ENCODE measurements around the gene METRNL. TPM values are rescaled to one million over a fixed set of nuclear protein-coding genes. Genes with fewer than 3 reads are reported as not detected.

The METRNL gene
- total RNA-seq, 1 donor from 2014 or later = 70.3 TPM

DNA sequence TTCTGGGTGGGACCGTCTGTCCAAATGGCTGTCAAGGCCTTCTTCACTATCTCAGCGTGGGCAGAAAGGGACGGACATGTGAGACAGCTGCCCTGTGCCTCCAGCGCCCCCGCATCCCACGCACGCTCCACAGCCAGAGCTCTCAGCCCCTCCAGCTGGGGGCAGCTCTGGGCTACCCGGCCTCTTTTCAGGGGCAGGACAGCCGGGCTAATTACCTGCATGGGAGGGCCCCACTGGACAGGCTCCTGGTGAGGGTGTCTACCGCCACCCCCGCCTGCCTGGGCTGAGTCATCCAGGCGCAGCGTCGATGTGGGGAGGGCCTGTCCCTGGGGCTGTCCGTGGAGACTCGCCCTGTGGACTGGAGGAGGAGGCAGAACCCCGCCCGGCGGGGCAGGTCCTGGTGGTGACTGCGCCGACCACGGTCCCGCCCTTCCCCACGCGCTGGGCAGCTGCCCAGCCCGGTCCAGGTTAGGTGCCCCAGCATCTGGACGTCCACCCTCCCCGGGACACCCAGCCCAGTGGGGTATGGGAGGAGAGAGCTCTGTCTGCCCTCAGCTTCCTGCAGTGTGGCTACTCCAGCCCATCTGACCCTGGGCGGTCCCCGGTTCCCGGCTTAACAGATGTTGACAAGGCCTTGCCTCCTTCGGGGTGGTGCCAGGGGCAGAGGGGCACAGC is 5.9 kb upstream of the METRNL start:
- intact Hi-C loops (cut with DNase I) = no loop called here
- ATAC-seq (ENCODE audit: poor library complexity) (peak; percentile 35), DNase-seq (peak; percentile 73)

DNA sequence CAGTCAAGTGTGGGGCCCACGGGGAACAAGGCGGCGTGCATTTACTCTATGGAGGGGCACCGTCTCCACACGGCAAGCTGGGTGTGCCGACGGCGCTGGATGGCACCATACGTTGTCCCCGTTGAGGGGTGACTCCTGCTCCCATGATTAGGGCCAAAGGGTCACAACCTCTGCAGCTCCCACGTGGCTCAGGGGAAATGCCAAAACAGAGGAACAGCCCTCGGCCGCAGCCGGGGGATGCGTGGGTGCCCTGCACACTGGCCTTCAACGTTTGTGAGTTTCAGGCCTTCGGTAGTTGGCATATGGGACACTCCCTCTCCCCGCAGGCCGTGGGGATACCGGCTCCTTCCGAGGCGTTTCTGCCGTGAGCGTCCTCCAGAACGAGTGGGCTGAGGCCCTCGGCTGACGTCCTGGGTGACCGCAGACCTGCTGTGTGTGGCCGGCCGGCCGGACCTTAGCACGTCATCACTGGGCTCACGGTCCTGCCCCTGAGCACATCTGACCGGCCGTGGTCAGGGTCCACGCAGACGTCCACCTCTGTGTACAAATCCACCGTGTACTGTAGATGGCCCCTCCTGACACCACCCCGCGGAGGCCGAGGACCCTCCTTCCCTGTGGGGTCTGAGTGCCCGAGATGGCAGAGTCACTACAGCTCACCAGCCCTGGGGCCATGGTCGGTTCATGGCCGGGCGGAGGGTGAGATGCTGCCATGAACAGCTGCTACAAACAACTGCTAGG is 4.8 kb upstream of the METRNL start:
- intact Hi-C loops (cut with DNase I) = no loop called here
- DNase-seq (no peak), ATAC-seq (ENCODE audit: poor library complexity) (no peak)

DNA sequence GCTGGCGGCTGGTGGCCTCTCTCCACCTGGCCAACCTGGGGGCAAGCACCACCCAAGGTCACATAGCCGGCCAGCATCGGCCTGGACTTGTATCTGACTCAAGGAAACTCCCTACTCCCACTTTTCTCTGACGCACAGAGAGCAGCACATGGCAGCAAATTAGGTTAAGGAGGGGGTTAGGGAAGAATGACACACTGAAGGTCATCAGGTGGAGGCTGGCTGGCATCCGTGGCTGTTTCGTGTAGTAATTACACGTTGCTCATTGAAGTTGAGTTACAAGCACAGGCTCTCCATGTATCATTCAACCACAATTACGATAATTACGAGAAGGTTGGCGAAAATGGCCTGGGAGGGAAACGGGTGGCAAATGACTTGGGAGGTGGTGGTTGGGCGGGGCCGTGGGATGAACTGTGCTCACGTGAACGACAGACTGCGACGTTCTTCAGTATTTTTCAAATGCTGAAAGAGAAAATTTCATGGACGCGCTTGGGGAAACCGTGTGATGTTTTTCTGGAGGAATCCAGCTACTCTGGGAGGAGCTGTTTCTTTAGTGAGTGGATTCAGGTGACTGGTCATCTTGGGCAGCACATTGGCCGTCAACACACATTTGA is 4.0 kb upstream of the METRNL start:
- ATAC-seq (ENCODE audit: poor library complexity) = no peak

DNA sequence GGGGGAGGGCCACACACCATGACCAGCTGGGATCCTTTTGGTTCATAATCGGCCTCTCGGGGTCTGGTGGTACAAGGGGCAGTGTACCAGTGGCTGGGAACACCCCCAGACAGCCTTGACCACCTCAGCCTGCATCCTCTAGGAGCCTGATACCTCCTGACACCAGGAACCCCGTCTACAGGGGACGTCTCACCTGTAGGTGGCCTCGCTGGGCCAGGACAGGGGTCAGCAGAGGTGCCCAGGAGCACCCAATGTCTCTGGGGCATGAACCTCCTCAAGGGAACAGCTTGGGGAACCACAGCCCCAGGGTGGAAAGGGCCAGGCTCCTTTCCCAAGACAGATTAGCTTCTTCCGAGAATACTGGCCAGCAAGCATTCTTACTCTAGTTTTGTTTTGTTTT is 2.5 kb upstream of the METRNL start:
- no peak for ATAC-seq (ENCODE audit: poor library complexity)
- no peak for DNase-seq
- intact Hi-C loops (cut with DNase I) = no loop called here

More for the DNA sequence above, 4.0 kb upstream of the METRNL start:
- DNase-seq = no peak
- intact Hi-C loops (cut with DNase I) = no loop called here

DNA sequence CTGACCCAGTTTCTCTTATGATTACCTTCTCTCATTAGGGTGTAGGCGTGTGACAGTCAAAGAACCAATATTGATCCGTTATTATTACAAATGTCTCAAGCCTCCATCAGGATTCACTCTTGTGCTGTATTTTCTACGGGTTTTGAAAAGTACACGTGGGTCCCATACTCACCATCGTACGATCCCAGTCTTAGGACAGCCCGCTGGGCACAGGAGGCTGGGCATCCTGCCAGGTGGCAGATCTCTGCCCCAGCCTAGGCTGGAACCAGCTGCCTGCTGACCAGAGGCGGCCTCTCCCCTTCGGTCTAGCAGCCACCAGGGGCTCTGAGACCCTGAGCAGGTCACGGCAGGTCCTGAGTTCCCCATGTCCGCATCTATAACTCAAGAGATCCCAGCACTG is 2.0 kb upstream of the METRNL start:
- intact Hi-C loops (cut with DNase I) = no loop called here
- ATAC-seq (ENCODE audit: poor library complexity) = no peak
- DNase-seq = no peak

DNA sequence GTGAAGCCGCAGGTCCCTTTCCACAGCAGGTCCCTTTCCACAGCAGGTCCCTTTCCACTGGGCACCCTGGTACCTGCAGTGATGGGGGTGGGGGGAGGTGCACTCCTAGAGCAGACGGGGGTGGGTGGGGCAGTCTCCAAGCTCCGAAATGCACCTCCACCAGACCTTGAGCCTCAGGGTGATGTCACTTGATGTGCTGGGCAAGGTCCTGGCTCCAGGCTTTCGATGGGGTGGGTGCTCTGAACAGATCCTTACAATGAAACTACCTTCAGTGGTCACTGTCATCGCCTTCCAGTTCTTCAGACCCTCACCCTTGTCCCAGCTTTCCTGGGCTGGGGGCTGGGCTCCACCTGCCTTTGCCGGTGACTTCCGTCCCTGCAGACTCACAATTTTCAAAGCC is 1.5 kb upstream of the METRNL start:
- ATAC-seq (ENCODE audit: poor library complexity) (no peak), DNase-seq (no peak)
- intact Hi-C loops (cut with DNase I) = no loop called here

DNA sequence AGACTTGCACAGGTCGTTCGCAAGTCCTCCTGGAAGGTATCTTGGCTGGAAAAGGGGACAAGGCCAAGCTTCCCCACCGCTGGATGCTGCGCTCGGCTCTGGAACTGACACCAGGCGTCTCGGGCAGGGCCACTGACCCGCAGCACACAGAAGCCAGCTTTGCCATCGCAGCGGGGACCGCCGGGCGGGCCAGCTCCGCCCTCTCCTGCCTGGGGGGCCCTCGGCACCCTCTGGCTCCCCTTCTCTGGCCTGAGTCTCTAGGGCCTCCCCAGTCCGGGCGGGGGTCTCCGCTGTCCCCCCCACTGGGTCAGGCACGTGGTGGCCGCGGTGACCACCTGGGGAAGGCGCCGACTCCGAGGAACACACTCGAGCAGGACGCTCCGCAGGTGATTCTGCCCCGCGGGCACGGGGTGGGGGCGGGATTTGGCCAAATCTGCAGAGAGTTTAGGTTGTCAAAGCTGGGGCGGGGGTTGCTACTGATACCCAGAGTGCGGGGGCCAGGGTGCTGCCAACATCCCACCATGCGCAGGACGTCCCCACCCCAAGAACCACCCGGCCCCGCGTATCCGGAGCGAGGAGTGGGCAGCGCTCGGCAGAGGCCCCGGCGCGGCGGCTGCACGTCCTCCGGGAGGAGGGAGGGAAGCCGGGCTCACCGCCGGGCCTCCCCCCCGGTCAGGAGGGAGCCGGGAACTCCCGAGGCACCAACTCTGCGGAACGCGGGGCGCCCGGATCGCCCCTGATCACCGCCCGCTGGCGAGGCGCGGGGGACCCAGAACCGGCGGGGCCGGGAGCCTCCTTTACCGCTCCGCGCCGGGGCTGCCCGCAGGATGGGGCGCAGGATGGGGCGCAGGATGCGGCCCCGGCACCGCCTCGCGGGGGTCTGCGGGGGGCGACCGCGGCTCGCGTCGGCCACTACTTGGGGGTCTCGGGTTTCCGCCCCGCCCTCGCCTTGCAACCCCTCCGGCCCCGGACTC is 744 bp upstream of the METRNL start:
- ATAC-seq (ENCODE audit: poor library complexity) (peak; percentile 27), DNase-seq (no peak)
- intact Hi-C loops (cut with DNase I) = no loop called here

DNA sequence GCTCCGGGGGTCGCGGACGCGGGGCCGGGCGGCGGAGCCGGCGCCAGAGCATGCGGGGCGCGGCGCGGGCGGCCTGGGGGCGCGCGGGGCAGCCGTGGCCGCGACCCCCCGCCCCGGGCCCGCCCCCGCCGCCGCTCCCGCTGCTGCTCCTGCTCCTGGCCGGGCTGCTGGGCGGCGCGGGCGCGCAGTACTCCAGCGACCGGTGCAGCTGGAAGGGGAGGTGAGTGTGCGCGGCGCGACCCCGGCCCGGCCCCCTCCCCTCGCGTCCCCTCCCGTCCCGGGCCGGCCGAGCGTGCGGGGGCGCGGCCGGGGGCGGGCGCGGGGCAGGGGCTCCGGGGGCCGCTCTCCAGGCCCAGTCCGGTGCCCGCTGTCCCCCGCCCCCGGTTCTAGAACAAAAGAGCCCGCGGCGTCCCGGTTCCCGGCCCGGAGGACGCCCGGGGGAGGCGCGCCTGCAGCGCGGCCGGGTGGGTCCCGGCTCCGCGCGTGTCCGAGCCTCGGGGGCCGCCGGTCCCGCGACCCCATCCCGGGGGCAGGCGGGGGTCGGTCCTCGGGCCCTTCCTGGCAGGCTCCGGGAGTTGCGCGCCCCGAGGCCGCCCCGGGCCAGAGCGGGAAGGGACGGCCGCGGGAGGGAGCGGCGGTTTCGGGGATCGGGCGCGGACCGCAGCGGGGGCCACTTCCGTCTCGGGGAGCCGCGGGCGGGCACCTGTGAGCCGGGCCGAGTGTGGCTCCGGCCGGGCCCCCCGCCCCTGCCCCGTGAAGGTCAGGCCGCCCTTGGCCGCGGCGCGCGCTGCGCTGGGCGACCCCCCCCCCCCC is 563 bp downstream of the METRNL start:
- DNase-seq (no peak), ATAC-seq (ENCODE audit: poor library complexity) (no peak)
- intact Hi-C loops (cut with DNase I) = no loop called here

DNA sequence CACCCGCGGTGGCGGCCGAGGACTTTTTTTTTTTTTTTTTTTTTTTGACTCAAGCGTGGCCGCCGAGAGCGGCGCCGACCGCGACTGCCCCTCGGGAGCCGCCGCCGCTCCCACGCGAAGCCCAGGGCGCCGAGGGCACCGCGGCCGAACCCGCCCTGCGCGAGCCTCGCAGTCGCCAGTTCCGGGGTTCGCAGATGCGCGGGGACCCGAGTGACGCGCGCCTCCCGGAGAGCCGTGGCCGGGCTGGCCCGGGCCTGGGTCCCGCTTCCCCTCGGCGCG is 1.1 kb downstream of the METRNL start:
- ATAC-seq (ENCODE audit: poor library complexity) (no peak), DNase-seq (no peak)
- intact Hi-C loops (cut with DNase I) = no loop called here

DNA sequence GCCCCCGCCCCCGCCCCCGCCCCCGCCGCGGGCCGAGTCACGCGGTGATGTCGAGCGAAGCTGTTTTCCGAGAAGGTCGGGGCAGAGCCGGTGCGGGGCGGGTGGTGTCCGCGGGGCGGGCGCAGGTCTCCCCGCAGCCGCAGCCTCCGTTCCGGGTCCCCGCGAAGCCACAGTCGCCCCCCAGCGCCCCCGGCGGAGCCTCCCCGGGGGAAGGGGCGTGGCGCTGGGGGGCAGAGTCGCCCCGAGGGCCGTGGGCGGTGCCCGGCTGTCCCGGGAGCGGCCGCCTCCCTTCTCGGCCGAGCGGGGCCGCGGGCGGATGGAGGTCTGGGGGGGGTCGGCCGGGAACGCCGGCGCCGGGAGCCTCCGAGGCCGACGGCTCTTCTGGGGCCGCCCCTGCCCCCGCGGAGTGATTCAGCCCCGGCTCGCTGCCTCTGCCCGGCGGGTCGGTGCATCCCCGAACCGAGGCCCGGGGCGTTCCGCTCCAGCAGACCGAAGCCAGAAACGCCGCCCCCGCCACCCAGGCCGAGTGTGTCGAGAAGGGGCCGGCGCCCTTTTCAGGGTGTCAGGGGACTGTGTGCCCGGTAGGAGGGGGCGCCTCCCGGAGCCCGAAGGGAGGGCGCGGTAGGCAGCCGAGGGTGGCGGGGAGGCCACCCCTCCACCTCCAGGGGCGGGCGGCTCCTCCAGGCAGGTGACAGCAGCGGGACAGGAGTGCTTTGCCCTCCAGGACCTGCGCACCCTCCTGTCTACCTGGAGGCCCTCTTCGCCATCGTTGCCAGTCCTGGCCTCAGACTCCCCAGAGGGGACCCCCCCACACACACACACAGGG is 1.7 kb downstream of the METRNL start:
- peak; percentile 40 for ATAC-seq (ENCODE audit: poor library complexity)
- intact Hi-C loops (cut with DNase I) = no loop called here
- DNase-seq = no peak

DNA sequence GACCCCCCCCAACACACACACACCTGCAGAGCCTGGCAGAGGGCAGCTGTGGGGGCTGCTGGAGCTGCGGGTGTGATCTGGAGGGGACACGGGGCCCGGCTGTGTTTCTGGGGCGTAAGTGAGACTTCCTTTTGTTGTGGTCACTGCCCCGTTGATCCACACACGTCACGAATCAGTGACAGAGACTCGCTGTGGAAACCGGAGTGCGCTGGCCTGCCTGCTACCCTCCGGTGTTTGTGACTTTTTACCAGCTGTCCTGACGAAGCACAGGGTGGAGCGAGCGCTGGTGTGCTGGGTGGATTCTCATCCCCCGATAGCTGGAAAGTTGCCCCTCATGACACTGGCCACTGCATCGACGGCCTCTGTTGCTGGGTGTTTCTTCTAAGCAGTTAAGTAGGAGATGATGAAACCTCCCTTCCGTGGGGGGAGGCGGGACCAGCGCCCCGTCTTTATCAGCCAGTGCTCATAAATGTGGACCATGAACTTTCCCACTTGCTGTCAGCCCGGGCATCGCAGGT is 2.3 kb downstream of the METRNL start:
- intact Hi-C loops (cut with DNase I) = no loop called here
- ATAC-seq (ENCODE audit: poor library complexity) = peak; percentile 1
- no peak for DNase-seq

DNA sequence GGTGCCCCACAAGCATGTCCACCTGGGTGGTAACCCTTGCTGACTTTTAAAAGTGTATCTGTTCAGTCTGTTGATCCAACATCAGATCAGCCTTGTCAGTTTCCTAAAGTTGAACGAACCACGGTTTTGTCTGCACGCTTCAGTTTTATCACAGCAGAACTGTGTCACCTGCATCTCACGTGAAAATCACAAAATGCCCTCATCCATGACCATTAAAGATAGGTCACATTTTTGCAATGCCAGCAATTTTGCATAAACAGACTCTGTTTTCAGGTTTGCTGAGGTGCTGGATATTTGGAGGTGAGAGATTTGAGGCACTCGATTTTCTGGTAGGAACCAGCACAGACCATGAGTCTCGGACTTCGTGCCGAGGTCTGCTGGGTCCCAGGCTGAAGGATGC is 3.0 kb downstream of the METRNL start:
- no peak for ATAC-seq (ENCODE audit: poor library complexity)
- no peak for DNase-seq
- intact Hi-C loops (cut with DNase I) = no loop called here

DNA sequence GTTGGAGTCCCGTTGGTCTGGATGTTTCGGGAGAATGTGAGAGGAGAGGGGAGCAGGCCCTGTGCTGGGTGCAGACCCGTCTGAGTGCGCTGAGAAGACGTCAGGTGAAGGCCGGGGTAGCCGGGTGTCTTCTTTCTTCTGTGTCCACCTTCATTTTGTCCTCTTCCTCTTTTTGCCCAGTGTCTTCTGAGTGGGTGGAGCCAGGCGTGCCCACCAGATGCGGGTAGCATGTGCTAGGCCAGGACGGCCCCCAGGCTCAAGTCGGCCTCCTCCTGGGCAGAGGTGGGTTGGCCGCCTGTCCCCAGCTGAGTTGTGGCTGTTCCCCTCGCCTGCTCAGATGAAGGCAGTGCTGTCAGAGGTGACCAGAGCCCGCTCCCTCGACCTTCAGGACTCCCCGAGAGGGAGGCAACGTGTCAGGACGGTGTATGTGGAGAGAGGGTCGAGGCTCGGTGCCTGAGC is 3.5 kb downstream of the METRNL start:
- intact Hi-C loops (cut with DNase I) = no loop called here
- DNase-seq (no peak), ATAC-seq (ENCODE audit: poor library complexity) (no peak)

DNA sequence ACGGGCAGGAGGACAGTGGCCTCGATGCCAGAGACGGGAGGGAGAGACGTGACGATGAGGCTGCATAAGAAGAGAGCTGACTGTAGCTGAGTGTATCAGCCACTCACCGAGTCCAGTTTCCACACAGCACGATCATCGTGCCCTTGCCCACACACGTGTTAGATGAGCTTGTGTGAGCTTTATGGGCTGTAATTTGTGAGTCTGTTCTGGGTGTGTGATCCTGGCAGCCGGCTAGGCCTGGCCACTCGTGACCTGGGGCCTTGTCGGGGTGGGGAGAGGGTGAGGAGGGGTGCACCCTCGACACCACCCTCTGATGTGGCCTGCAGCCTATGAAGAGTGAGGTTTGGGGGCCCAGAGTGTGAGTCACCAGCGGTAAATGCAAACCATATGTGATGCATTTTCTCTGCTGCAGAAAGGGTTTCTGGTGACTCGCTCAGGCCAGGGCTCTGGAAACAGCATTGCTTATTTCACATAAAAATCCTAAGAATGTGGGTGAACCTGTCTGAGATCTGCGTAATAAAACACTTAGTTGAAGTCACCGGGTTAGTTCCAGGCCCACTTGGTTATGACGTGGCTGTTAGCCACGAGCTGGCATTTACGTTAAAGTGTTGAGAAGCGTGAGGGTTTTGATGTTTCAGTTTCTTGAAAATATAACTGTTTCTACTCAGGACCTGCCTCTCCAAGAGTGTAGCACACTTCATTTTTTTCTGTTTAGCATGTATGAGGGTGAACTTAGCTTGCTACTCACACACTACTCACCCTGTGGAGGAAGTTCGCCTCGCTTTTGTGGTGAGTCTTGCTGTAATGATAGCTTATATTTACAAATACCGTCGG is 4.2 kb downstream of the METRNL start:
- ATAC-seq (ENCODE audit: poor library complexity) = peak; percentile 4
- intact Hi-C loops (cut with DNase I) = no loop called here

DNA sequence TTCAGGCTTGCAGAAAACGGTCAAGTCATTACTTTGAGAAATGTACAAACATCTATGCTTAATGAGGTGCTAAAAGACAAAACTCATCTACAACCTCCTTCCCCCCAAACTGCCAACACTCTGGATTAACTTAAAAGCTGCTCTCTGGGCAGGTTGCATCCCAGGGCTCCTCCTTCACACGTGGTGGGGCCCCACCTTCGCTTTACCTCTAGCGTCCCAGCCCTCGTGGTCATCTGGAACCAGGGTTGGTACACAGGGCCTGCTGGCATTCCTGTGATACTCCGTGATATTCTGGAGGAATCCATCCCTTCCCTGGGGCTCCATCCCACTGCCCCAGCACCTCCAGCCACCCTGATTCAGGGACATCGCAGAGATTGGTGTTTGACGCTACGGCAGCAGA is 4.8 kb downstream of the METRNL start:
- DNase-seq (no peak), ATAC-seq (ENCODE audit: poor library complexity) (no peak)
- intact Hi-C loops (cut with DNase I) = no loop called here

More for the DNA sequence above, 4.2 kb downstream of the METRNL start:
- DNase-seq = no peak

DNA sequence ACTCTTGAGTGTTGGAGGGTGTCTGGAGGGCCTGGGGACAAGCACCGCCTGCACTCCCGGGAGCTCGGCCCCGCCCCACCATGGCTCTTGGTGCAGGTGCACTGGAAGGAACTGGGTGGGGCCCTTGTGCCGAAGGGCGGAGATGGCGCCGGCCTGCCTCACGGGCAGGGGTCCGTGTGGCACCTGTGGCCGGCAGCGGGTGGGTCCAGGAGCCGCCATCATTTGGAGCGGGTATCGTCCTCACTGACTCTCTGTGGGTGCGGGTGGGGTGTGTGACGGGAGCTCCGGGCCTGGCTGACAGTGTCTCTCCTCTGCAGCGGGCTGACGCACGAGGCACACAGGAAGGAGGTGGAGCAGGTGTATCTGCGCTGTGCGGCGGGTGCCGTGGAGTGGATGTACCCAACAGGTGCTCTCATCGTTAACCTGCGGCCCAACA is 5.2 kb downstream of the METRNL start:
- DNase-seq = no peak
- intact Hi-C loops (cut with DNase I) = no loop called here
- ATAC-seq (ENCODE audit: poor library complexity) = no peak

Data from Right ventricle myocardium superior (tissue), 1 donor.